Measurements from ENCODE around the gene PNMA8A.
"Not testable (repeated sequence)": the region's sequence is repeated elsewhere in the genome, so short reads cannot be mapped to it uniquely, and the experiment has no call there.

PNMA8A gene

DNA sequence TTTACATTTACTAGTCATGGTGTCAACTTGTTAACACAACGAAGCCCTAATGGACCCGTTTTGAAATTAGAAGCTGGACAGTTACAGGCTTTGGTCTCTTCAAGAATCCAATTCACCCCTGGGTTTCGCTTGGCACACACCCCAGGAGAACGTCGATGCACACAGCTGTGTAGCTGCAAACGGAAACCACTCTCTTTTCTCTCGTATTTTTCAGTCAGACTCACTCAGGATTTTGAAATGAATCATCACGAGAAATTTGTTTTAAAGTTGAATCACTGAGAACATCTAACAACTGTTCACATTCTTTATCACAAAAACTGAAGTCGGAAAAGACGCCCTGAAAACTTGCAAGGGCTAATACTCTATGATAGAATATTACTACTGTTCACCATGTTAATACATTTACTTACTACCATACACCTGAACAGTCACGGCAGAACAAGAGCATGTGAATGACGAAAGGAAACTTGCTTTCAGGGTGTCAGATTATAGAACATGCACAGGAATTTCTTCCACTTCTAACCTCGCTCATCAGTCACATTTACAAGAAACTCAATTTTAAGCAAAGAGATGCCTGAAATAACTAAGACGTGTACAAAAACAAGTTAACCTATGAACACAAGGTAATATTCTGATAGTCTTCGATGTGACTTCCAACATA lies 4.7 kb downstream of the PNMA8A start:
- no peak for DNase-seq (ENCODE audit: low read depth in 1 of 2, low spot score in 1 of 2)

DNA sequence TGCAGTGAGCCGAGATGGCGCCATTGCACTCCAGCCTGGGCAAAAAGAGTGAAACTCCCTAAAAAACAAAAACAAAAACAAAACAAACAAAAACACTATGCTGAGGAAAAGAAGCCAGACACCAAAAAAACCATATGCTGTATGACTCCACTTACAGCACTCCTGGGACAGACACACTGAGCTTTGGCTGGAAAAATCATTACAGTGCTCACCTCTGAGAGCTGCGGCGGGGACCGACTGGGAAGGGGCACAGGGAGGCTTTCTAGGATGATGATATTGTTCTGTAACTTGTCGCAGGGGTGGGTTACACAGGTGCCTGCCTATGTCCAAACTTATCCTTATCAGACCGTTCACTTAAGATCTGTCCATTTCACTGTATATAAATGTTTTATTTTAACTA lies 7.8 kb downstream of the PNMA8A start:
- no peak for DNase-seq (ENCODE audit: low read depth in 1 of 2, low spot score in 1 of 2)

DNA sequence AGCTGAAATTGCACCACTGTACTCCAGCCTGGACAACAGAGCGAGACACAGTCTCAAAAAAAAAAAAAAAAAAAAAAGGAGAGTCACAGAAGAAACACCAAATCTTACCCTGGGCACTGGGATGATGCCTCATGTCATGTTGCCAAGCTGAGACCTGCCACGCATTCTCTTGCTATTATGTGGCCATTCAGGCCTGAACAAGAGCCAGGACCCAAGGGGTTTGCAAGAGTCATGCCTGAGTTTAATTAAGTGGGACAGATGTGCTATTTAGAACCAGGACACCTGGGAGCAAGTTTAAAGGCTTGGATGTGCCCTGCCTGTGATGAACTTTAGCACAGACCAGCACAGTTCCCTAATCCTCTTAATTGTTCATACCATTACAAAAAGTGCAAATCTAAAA lies 9.8 kb downstream of the PNMA8A start:
- DNase-seq (ENCODE audit: low read depth in 1 of 2, low spot score in 1 of 2) = no peak

GRCh38 chr19:46460981-46461380 lies 10.4 kb downstream of the PNMA8A start:
- no peak for DNase-seq (ENCODE audit: low read depth in 1 of 2, low spot score in 1 of 2)

GRCh38 chr19:46460055-46460454 lies 11.3 kb downstream of the PNMA8A start:
- DNase-seq (ENCODE audit: low read depth in 1 of 2, low spot score in 1 of 2) = no peak

DNA sequence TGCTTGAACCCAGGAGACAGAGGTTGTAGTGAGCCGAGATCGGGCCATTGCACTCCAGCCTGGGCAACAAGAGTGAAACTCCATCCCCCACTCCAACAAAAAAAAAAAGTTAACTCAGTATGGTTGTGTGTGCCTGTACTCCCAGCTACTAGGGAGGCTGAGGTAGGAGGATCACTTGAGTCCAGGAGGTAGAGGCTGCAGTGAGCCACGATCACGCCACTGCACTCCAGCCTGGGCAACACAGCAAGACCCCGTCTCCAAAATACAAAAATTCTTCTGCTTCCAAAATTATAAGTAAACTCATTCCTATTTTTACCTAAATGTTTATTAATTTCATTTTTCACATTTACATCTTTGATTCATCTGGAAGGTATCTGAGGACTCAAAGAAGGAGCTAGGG lies 14.4 kb downstream of the PNMA8A start:
- no peak for DNase-seq (ENCODE audit: low read depth in 1 of 2, low spot score in 1 of 2)

GRCh38 chr19:46454244-46454643 lies 17.1 kb downstream of the PNMA8A start:
- DNase-seq (ENCODE audit: low read depth in 1 of 2, low spot score in 1 of 2) = no peak

GRCh38 chr19:46453661-46454060 lies 17.7 kb downstream of the PNMA8A start:
- DNase-seq (ENCODE audit: low read depth in 1 of 2, low spot score in 1 of 2) = no peak

- no peak for DNase-seq (ENCODE audit: low read depth in 1 of 2, low spot score in 1 of 2)
Observed at GRCh38 chr19:46452186-46452585, 19.2 kb downstream of the PNMA8A start.

- no peak for DNase-seq (ENCODE audit: low read depth in 1 of 2, low spot score in 1 of 2)
Observed at GRCh38 chr19:46451352-46451751, 20.0 kb downstream of the PNMA8A start.

- no peak for DNase-seq (ENCODE audit: low read depth in 1 of 2, low spot score in 1 of 2)
Observed at GRCh38 chr19:46450737-46451136, 20.6 kb downstream of the PNMA8A start.

- no peak for DNase-seq (ENCODE audit: low read depth in 1 of 2, low spot score in 1 of 2)
Observed at GRCh38 chr19:46449228-46449627, 22.1 kb downstream of the PNMA8A start.

GRCh38 chr19:46448601-46449000 lies 22.8 kb downstream of the PNMA8A start:
- no peak for DNase-seq (ENCODE audit: low read depth in 1 of 2, low spot score in 1 of 2)

DNA sequence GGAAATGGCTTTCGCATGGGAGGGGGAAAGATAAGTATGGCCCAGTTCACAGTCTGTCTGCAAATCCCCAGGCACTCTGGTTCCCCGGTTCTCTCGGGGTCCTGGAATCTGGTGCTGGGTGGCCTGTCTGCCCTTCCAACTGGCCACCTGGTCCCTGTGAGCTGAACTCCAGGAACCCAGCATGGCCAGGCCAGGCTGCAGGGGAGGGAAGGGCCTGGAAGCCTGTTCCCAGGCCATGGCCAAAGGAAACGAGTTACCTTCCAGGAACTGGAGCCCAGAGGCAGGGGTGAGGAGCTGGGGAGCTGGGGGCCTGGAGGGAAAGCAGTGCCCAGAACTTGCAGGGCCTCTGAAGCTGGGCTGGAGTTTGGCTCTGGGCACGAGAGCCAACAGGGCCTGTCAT lies 23.5 kb downstream of the PNMA8A start:
- no peak for DNase-seq (ENCODE audit: low read depth in 1 of 2, low spot score in 1 of 2)

- no peak for DNase-seq (ENCODE audit: low read depth in 1 of 2, low spot score in 1 of 2)
Observed at GRCh38 chr19:46447006-46447405, 24.4 kb downstream of the PNMA8A start.

GRCh38 chr19:46446021-46446420 lies 25.3 kb downstream of the PNMA8A start:
- no peak for DNase-seq (ENCODE audit: low read depth in 1 of 2, low spot score in 1 of 2)

DNA sequence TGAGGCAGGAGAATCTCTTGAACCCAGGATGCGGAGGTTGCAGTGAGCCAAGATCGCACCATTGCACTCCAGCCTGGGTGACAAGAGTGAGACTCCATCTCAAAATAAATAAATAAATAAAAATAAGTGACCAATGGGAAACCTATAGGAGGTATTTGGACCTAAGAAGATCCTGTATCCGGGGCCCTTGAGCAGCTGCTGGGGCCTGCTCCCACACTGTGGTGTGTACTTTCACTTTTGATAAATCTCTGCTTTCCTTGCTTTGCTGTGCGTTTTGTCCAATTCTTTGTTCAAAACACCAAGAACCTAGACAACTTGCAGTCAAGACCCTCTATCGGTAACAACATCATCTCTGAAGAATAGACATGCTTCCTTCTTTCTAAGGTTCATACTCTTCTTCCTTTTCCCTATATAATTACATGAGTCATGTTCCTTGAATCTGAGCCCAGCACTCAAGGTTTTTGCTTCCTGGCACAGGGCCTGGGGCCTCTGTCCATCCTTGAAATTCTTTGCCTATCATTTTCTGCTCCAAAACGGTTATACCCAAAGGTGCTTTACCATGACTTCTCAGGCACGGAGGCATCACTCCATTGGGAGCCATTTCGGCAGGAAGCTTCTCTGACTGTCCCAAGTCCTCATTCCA lies 28.4 kb downstream of the PNMA8A start:
- no peak for DNase-seq (ENCODE audit: low read depth in 1 of 2, low spot score in 1 of 2)

GRCh38 chr19:46441866-46442265 lies 29.5 kb downstream of the PNMA8A start:
- no peak for DNase-seq (ENCODE audit: low read depth in 1 of 2, low spot score in 1 of 2)

- DNase-seq (ENCODE audit: low read depth in 1 of 2, low spot score in 1 of 2) = not testable (repeated sequence)
Observed at GRCh38 chr19:46435689-46436088, 35.7 kb downstream of the PNMA8A start.

- DNase-seq (ENCODE audit: low read depth in 1 of 2, low spot score in 1 of 2) = no peak
Observed at GRCh38 chr19:46435009-46435408, 36.4 kb downstream of the PNMA8A start.

DNA sequence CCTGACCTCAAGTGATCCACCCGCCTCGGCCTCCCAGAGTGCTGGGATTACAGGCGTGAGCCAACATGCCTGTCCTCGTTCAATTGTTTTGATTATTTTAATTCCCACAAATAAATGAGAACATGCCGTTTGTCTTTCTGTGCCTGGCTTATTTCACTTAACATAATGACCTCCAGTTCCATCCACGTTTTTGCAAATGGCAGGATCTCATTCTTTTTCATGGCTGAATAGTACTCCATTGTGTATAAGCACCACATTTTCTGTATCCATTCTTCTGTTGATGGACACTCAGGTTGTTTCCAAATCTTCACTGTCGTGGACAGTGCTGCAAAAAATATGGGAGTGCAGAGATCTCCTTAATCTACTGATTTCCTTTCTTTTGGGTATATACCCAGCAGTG lies 37.9 kb downstream of the PNMA8A start:
- not testable (repeated sequence) for DNase-seq (ENCODE audit: low read depth in 1 of 2, low spot score in 1 of 2)

- no peak for DNase-seq (ENCODE audit: low read depth in 1 of 2, low spot score in 1 of 2)
Observed at GRCh38 chr19:46431824-46432223, 39.5 kb downstream of the PNMA8A start.

GRCh38 chr19:46429999-46430398 lies 41.4 kb downstream of the PNMA8A start:
- no peak for DNase-seq (ENCODE audit: low read depth in 1 of 2, low spot score in 1 of 2)
